Stimulated activated CD8-positive, alpha-beta memory T cell treated with anti-CD3 and anti-CD28 coated beads, Interleukin-15, amount 100 ng/mL, for 48 hours (primary cell): ENCODE data around the gene RALGAPA1.
"Not testable (repeated sequence)": the region's sequence is repeated elsewhere in the genome, so short reads cannot be mapped to it uniquely, and the experiment has no call there.

Source experiments
- DNase-seq, 2 donors: peaks; one replicate each; pipeline ENCODE4 v3.0.0-alpha.2; 2020; ENCODE audit warnings: low read depth in 2 of 2

Gene RALGAPA1

GRCh38 chr14:35626947-35627346 is 182.1 kb downstream of the RALGAPA1 start:
- DNase-seq: not testable (repeated sequence)

- not testable (repeated sequence) for DNase-seq
Observed at GRCh38 chr14:35621996-35622395, 187.1 kb downstream of the RALGAPA1 start.

GRCh38 chr14:35619998-35620397 is 189.1 kb downstream of the RALGAPA1 start:
- DNase-seq: not testable (repeated sequence)

- not testable (repeated sequence) for DNase-seq
Observed at GRCh38 chr14:35619461-35619860, 189.6 kb downstream of the RALGAPA1 start.

GRCh38 chr14:35617500-35617899 is 191.6 kb downstream of the RALGAPA1 start:
- DNase-seq: no peak

- DNase-seq: no peak
Observed at GRCh38 chr14:35607380-35607779, 201.7 kb downstream of the RALGAPA1 start.

- no peak for DNase-seq
Observed at GRCh38 chr14:35600253-35600652, 208.8 kb downstream of the RALGAPA1 start.

GRCh38 chr14:35594616-35595015 is 214.5 kb downstream of the RALGAPA1 start:
- DNase-seq: no peak

GRCh38 chr14:35587373-35587772 is 221.7 kb downstream of the RALGAPA1 start:
- DNase-seq: not testable (repeated sequence)

GRCh38 chr14:35578639-35579038 is 230.5 kb downstream of the RALGAPA1 start:
- DNase-seq: no peak

GRCh38 chr14:35578135-35578534 is 231.0 kb downstream of the RALGAPA1 start:
- DNase-seq: no peak

GRCh38 chr14:35576856-35577255 is 232.2 kb downstream of the RALGAPA1 start:
- DNase-seq: no peak

GRCh38 chr14:35576260-35576659 is 232.8 kb downstream of the RALGAPA1 start:
- DNase-seq: no peak

- DNase-seq: no peak
Observed at GRCh38 chr14:35573911-35574310, 235.2 kb downstream of the RALGAPA1 start.

- DNase-seq: no peak
Observed at GRCh38 chr14:35571598-35571997, 237.5 kb downstream of the RALGAPA1 start.

- DNase-seq: no peak
Observed at GRCh38 chr14:35565871-35566464, 243.1 kb downstream of the RALGAPA1 start.

- no peak for DNase-seq
Observed at GRCh38 chr14:35558680-35559079, 250.4 kb downstream of the RALGAPA1 start.

- DNase-seq: no peak
Observed at GRCh38 chr14:35557221-35557747, 251.8 kb downstream of the RALGAPA1 start.

- no peak for DNase-seq
Observed at GRCh38 chr14:35556548-35556947, 252.5 kb downstream of the RALGAPA1 start.

- DNase-seq: no peak
Observed at GRCh38 chr14:35553808-35554207, 255.3 kb downstream of the RALGAPA1 start.

- DNase-seq: no peak
Observed at GRCh38 chr14:35551081-35551480, 258.0 kb downstream of the RALGAPA1 start.

GRCh38 chr14:35549551-35549950 is 259.5 kb downstream of the RALGAPA1 start:
- DNase-seq: no peak

GRCh38 chr14:35543006-35543405 is 266.1 kb downstream of the RALGAPA1 start:
- DNase-seq: no peak

- no peak for DNase-seq
Observed at GRCh38 chr14:35539969-35540368, 269.1 kb downstream of the RALGAPA1 start.
